Activated naive CD8-positive, alpha-beta T cell treated with anti-CD3 and anti-CD28 coated beads, Interleukin-2, amount 50 U/mL, for 24 hours (primary cell): ENCODE measurements around the gene MARVELD1.
A peak's percentile ranks its signal among the peaks of the same experiment; 100 is the strongest.

Source experiments
- ATAC-seq: fragments of 150-1000 bp; cut with Tn5 transposase; one replicate; pipeline ENCODE4 v1.10.0; 2021
- DNase-seq: peaks from one replicate; pipeline ENCODE4 v3.0.0; 2021
- H3K27ac Mint-ChIP-seq: one replicate; pipeline ENCODE4 v1.8.0; 2021; ENCODE audit warnings: mild to moderate bottlenecking, mixed read lengths
- H3K27me3 Mint-ChIP-seq: one replicate; pipeline ENCODE4 v1.8.0; 2021; ENCODE audit warnings: mixed read lengths
- H3K36me3 Mint-ChIP-seq: one replicate; pipeline ENCODE4 v1.8.0; 2021; ENCODE audit warnings: low read depth, mixed read lengths
- H3K4me1 Mint-ChIP-seq: one replicate; pipeline ENCODE4 v1.8.0; 2021; ENCODE audit warnings: mixed read lengths
- H3K4me3 Mint-ChIP-seq: one replicate; pipeline ENCODE4 v1.8.0; 2021; ENCODE audit warnings: mild to moderate bottlenecking, moderate library complexity, mixed read lengths
- H3K9me3 Mint-ChIP-seq: one replicate; pipeline ENCODE4 v1.8.0; 2021; ENCODE audit warnings: mixed read lengths

Gene MARVELD1

DNA sequence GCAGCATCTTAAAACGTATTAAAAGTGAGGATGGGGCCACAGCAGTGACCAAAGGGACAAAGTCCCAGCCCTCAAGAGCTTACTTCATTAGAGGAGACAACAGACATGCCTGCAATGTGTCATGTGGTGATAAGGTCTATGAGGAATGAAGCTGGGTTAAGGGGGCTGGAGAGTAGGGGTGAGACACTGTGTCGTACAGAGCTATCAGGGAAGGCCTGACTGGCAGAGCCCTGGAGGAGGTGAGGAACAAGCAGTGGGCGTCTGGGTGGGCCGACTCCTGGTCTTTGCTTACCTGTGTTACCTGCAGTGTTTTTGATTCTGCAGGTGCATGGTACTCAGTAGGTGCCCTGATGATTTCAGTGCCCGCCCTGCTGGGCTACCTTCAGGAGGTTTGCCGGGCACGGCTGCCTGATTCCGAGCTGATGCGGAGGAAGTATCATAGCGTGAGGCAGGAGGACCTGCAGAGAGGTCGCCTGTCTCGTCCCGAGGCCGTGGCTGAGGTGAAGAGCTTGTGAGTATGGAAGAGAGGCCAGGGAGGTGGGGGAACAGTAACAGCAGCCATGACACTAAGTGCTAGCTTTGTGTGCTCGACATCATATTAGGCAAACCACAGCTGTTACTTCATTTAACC lies 31.0 kb downstream of the MARVELD1 start:
- DNase-seq (no peak), ATAC-seq (no peak)
- peaks cover 56% of the 10 kb centered on the region for H3K36me3 Mint-ChIP-seq
- H3K9me3 Mint-ChIP-seq, result no peaks in the 10 kb centered on the region
- no peak overlapping the region for H3K4me3 Mint-ChIP-seq
- H3K27me3 Mint-ChIP-seq, result no peaks in the 10 kb centered on the region
- no peak overlapping the region for H3K27ac Mint-ChIP-seq
- peaks cover 27% of the 10 kb centered on the region for H3K4me1 Mint-ChIP-seq

DNA sequence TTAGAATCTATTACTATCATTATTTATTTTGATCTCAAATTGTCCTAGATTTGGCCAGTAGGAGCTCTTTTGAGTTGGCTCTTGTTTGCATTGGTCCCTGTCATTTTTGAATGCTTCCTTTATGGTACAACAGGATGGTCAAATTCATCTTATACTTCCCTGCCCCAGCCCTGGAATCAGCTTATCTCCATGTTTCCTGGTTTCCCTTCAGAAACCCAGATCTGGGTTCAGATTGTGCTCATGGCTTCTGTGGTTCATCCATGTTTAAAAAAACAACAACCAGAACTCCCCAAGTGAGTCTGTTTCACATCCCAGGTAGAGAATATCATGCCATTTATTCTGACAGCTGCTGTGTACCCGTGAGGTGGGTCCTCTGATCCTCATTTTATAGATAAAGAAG lies 34.0 kb downstream of the MARVELD1 start:
- Mint-ChIP-seq H3K27ac (no peak overlapping the region), H3K36me3 (peaks cover 46% of the 10 kb centered on the region), H3K9me3 (no peaks in the 10 kb centered on the region), H3K4me1 (peaks cover 7% of the 10 kb centered on the region), H3K27me3 (no peaks in the 10 kb centered on the region), H3K4me3 (no peak overlapping the region)
- ATAC-seq, result no peak
- no peak for DNase-seq

DNA sequence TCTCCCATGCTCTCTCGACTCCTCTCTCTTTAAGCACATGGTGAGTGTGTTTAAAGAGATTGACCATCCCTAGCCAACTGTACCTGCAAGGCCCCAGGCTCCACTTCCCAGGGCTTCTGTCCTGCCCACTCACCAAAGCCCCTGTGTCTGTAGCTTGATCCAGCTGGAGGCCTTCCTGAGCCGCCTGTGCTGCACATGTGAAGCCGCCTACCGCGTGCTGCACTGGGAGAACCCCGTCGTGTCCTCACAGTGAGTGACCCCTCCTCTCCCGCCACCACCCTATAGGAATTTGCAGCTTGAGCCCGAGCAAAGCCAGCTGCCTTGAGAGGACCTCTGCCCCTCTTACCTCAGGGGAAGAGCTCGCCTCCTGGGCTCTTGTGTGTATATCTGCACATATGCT lies 34.6 kb downstream of the MARVELD1 start:
- ATAC-seq (no peak), DNase-seq (no peak)
- H3K9me3 Mint-ChIP-seq, result no peaks in the 10 kb centered on the region
- H3K27me3 Mint-ChIP-seq, result no peaks in the 10 kb centered on the region
- no peak overlapping the region for H3K4me3 Mint-ChIP-seq
- H3K36me3 Mint-ChIP-seq, result peaks cover 46% of the 10 kb centered on the region
- peaks cover 4% of the 10 kb centered on the region for H3K4me1 Mint-ChIP-seq
- H3K27ac Mint-ChIP-seq, result no peak overlapping the region

DNA sequence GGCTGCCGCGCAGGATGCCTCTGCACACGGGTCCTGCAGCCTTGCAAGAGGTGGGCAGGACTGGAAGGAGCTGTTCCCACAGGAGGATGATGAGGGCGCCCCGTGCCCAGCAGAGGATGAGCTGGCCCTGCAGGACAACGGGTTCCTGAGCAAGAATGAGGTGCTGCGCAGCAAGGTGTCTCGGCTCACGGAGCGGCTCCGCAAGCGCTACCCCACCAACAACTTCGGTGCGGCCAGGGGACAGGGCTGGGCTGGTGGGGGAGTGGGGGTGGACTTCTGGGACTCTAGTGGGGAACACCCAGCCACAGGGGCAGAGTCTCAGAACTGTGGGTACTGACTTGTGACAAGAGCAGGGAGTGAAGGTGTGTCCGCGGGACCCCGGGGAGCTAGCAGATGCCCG lies 39.4 kb downstream of the MARVELD1 start:
- no peaks in the 10 kb centered on the region for H3K9me3 Mint-ChIP-seq
- ATAC-seq, result no peak
- H3K4me1 Mint-ChIP-seq, result no peaks in the 10 kb centered on the region
- H3K27me3 Mint-ChIP-seq, result no peaks in the 10 kb centered on the region
- no peak overlapping the region for H3K27ac Mint-ChIP-seq
- no peak for DNase-seq
- no peak overlapping the region for H3K4me3 Mint-ChIP-seq
- H3K36me3 Mint-ChIP-seq, result peaks cover 39% of the 10 kb centered on the region

DNA sequence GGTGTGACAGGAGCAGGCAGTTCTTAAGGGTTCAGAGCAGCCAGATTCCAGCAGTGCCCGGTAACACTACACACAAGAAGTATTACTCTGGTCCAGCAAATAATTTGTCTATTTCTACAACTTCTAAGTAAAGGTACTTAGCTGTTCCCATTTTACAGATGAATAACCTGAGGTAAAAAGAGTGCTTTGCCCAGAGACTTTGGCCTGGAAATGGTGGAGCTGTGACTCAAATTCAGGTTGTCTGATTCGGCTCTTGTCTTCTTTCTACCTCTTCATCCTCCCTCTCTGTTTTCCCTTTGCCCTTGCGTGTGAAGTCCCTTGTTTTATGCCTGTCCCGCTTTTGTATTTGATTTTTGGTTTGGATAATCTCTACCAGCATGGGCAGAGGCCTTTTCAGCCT lies 41.2 kb downstream of the MARVELD1 start:
- peaks cover 30% of the 10 kb centered on the region for H3K36me3 Mint-ChIP-seq
- no peaks in the 10 kb centered on the region for H3K4me1 Mint-ChIP-seq
- H3K4me3 Mint-ChIP-seq, result no peak overlapping the region
- no peaks in the 10 kb centered on the region for H3K9me3 Mint-ChIP-seq
- H3K27ac Mint-ChIP-seq, result no peak overlapping the region
- DNase-seq, result no peak
- ATAC-seq, result no peak
- no peaks in the 10 kb centered on the region for H3K27me3 Mint-ChIP-seq

DNA sequence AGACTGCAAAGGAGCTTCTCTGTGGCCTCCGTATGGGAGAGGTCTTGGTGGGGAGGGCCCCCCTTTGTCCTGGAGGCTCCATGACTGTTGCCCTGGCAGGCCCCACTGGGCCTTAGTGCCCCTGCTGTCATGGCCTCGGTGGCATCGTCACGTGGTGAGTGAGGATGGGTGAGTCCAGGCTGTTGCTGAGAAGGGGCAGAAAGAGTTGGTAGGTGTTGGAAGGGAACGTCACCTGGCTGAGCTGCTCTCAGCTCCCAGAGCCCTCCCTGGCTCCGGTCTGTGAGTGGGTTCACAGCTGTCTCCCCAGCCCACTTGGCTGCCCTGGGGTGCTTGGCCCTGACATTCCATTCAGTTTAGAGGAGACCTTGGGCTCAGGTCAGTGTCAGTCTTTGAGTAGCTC lies 42.2 kb downstream of the MARVELD1 start:
- peaks cover 30% of the 10 kb centered on the region for H3K36me3 Mint-ChIP-seq
- no peak overlapping the region for H3K4me3 Mint-ChIP-seq

DNA sequence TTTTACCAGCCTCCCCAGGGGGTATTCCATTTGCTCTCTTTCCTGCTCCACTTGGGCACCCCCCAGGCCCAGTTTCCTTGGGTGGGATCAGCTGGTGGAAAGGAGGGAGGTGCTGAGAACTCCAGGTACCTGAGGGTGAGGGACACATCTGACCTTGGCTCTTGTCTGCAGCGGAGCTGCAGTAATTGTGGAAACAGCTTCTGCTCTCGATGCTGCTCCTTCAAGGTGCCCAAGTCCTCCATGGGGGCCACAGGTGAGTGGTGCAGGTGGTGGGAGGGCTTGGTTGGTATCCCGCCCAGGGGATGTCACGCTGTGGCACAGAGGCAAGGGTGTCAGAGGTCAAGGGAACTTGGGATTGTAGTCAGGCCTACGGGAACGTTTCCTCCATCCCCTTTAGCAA lies 43.9 kb downstream of the MARVELD1 start:
- H3K27ac Mint-ChIP-seq, result no peak overlapping the region
- H3K36me3 Mint-ChIP-seq, result peaks cover 27% of the 10 kb centered on the region

More for the DNA sequence above, 42.2 kb downstream of the MARVELD1 start:
- H3K27me3 Mint-ChIP-seq, result no peaks in the 10 kb centered on the region
- no peak overlapping the region for H3K27ac Mint-ChIP-seq
- H3K9me3 Mint-ChIP-seq, result no peaks in the 10 kb centered on the region
- H3K4me1 Mint-ChIP-seq, result no peaks in the 10 kb centered on the region
- ATAC-seq (no peak), DNase-seq (no peak)

DNA sequence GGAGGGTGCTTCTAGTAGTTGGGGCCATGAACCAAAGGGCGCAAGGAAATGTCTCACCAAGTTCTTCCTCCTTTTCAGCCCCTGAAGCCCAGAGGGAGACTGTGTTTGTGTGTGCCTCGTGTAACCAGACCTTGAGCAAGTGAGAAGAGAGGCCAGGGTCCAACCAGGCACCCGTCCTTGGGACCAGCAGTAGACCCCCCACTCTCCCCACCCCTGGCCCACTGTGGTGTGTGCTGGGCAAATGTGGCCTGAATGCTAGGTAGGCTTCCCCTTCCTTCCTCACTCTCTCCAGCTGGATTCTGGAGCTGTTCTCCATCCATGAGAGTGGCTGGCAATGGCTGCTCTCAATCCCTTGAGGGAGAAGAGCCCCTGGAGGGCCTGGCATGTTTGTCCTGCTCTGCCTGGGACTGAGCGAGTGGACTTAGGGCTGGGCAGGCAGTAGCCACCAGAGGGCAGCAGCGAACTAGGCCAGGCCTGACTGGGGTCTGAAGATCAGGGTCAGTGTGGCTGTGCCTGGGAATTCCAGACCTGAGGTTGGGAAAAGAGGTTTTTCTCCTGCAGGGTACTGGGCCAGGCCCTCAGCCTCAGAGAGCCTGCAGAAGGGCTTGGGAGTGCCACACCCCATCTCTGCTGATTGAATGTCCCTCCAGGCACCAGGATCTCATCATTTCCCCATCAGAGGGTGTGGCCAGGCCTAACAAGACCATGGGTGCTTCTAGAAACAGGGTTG lies 45.8 kb downstream of the MARVELD1 start:
- peaks cover 16% of the 10 kb centered on the region for H3K36me3 Mint-ChIP-seq
- DNase-seq, result peak; percentile 61
- ATAC-seq, result peak; percentile 63

More for the DNA sequence above, 43.9 kb downstream of the MARVELD1 start:
- no peak overlapping the region for H3K4me3 Mint-ChIP-seq
- H3K9me3 Mint-ChIP-seq, result no peaks in the 10 kb centered on the region
- no peaks in the 10 kb centered on the region for H3K27me3 Mint-ChIP-seq
- DNase-seq (no peak), ATAC-seq (no peak)
- H3K4me1 Mint-ChIP-seq, result no peaks in the 10 kb centered on the region

DNA sequence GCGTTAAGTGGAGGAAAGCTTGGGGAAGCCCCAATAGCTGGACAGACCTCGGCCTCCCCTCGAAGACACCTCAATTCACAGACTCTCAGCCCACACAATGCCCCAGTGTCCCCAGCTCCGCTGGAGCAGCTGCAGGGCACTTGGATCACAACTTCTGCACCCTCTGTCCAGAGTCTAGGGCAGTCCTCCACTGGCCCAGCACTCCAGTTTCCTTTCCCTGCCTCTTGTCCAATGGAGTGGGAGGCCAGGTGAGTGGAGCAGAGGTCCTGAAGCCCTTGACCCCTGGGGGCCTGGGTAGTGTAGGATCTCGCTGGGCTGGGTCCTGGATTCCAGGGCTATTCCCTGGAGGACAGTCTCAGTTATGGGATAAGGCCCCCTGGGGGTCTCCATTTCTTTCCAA lies 46.4 kb downstream of the MARVELD1 start:
- Mint-ChIP-seq H3K27me3 (no peaks in the 10 kb centered on the region), H3K36me3 (peaks cover 10% of the 10 kb centered on the region), H3K4me1 (peaks cover 2% of the 10 kb centered on the region), H3K27ac (no peak overlapping the region), H3K4me3 (no peak overlapping the region), H3K9me3 (no peaks in the 10 kb centered on the region)
- DNase-seq (no peak), ATAC-seq (no peak)

More for the DNA sequence above, 45.8 kb downstream of the MARVELD1 start:
- Mint-ChIP-seq H3K27me3 (no peaks in the 10 kb centered on the region), H3K4me1 (no peaks in the 10 kb centered on the region), H3K4me3 (no peak overlapping the region), H3K9me3 (no peaks in the 10 kb centered on the region), H3K27ac (no peak overlapping the region)

DNA sequence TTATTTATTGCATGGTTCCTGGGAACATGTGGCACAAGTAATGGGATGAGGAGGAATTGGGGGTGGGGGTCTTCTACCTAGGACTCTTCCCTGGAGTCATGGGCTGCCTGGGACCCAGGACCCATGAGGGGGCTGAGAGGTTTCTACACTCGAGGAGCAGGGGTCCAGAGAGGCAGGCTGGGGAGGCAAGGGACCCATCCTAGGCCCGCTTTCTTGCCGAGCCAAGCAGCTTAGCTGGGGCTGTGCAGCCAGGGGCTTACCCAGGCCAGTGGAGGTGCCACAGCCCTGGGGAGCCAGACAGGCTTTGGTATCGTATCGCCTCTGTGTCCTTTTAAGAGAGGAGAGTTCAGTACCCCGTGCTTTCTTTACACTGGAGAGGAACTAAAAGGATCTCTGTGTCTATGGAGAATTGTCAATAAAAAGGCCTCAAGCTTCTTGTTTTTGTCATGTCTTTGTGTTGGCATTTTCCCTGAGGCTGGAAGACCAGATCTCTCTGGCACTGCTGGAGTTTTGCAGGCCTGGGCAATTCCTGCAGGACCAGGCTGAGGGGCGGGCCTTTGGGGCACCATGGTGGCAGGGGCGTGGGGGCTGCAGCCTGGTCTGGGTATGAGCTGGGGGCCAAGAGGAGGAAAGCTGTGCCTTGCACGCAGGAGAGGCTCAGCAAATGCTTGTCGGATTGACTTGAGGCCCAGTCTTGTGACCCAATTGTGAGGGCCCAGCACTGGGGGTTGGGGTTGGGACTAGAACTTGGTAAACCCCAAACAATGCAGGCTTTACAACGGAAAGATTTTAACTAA lies 47.1 kb downstream of the MARVELD1 start:
- Mint-ChIP-seq H3K4me1 (peaks cover 2% of the 10 kb centered on the region), H3K36me3 (peaks cover 6% of the 10 kb centered on the region), H3K9me3 (no peaks in the 10 kb centered on the region), H3K4me3 (no peak overlapping the region), H3K27ac (no peak overlapping the region), H3K27me3 (no peaks in the 10 kb centered on the region)
- ATAC-seq (no peak), DNase-seq (no peak)

DNA sequence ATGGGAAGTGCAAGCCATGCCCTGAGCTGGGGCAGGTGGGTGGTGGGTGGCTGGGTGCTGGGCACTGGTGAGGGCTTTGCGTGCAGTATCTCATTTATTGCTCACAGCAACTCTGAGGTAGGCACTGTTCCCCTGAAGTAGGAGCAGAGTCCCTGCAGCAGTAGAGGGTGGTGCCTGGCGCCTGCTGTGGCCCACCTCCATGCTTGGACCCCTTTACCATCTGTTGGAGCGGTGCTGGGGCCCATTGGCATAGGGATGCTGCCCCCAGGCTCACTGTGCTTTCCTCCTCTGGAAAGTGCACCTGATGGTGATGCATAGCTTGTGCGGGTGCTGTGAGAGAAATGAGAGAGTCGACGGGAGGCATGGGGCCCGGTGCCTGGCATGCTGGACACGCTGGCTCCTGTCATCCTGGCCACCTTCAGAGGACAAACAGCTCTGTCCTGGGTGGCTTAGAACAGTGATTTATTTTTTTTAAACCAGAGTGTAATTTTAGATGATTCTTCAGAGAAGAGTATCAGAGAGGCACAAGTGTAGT lies 47.9 kb downstream of the MARVELD1 start:
- no peaks in the 10 kb centered on the region for H3K9me3 Mint-ChIP-seq
- H3K36me3 Mint-ChIP-seq, result peaks cover 6% of the 10 kb centered on the region
- DNase-seq (no peak), ATAC-seq (no peak)
- H3K4me1 Mint-ChIP-seq, result peaks cover 2% of the 10 kb centered on the region
- H3K27me3 Mint-ChIP-seq, result no peaks in the 10 kb centered on the region
- no peak overlapping the region for H3K27ac Mint-ChIP-seq
- no peak overlapping the region for H3K4me3 Mint-ChIP-seq

DNA sequence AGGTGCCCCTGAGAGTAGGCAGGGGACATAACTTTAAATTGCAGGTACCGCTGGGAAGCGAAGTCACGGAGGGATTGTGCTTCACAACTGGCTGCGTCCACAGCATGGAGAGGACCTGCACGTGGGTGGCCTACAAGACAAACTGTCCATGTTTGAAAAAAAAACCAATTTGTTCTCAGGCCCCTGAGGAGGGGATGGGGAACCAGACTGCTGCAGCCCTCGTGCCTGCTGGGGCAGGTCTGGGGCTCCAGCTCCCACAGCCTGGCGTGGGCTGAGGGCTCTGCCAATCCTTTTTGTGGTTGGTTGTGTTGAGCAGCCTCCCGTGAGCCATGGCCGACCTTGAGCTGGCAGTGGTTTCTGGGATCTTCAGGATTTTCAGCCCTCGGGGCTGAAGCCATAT lies 48.5 kb downstream of the MARVELD1 start:
- Mint-ChIP-seq H3K9me3 (no peaks in the 10 kb centered on the region), H3K4me1 (peaks cover 2% of the 10 kb centered on the region), H3K27ac (no peak overlapping the region), H3K27me3 (no peaks in the 10 kb centered on the region), H3K36me3 (peaks cover 6% of the 10 kb centered on the region), H3K4me3 (no peak overlapping the region)
- no peak for ATAC-seq
- DNase-seq, result no peak

DNA sequence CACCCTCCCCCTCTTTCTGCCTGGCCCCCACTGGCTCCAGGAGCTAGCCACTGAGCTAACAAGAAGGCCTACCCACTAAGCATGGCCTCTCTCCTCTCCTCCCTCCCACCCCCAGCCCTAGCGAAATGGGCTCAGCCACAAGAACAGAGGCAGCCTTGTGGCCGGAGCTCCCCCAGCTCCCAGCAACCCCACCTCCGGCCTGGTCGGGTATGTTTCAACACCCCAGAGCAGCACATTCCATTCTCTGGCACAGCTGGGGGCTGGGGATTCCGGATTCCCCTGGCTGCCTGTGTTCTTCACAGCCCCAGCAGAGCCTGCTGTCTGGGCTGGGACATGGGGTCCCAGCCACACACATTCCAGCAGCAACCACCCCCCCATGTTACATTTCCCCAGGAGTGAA lies 49.3 kb downstream of the MARVELD1 start:
- Mint-ChIP-seq H3K4me3 (no peak overlapping the region), H3K27me3 (no peaks in the 10 kb centered on the region), H3K36me3 (peaks cover 6% of the 10 kb centered on the region), H3K4me1 (peaks cover 2% of the 10 kb centered on the region), H3K9me3 (no peaks in the 10 kb centered on the region), H3K27ac (no peak overlapping the region)
- ATAC-seq (no peak), DNase-seq (no peak)

DNA sequence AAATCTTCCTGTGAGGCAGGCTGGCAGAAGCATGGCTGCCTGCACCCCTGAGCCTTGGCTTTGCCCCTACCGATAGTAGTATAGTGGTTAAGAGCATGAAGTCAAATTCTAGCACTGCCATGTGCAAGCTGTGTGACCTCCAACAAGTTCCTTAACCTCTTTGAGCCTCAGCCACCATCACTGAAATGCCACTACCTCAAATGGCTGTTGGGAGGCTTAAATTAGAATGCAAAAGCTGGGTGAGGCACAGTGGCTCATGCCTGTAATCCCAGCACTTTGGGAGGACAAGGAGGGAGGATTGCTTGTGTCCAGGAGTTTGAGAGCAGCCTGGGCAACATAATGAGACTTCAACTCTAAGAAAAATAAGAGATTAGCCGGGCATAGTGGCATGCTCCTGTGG lies 49.9 kb downstream of the MARVELD1 start:
- no peaks in the 10 kb centered on the region for H3K27me3 Mint-ChIP-seq
- peaks cover 6% of the 10 kb centered on the region for H3K36me3 Mint-ChIP-seq
- no peaks in the 10 kb centered on the region for H3K9me3 Mint-ChIP-seq
- no peak overlapping the region for H3K27ac Mint-ChIP-seq
- ATAC-seq (no peak), DNase-seq (no peak)
- peaks cover 2% of the 10 kb centered on the region for H3K4me1 Mint-ChIP-seq
- no peak overlapping the region for H3K4me3 Mint-ChIP-seq

DNA sequence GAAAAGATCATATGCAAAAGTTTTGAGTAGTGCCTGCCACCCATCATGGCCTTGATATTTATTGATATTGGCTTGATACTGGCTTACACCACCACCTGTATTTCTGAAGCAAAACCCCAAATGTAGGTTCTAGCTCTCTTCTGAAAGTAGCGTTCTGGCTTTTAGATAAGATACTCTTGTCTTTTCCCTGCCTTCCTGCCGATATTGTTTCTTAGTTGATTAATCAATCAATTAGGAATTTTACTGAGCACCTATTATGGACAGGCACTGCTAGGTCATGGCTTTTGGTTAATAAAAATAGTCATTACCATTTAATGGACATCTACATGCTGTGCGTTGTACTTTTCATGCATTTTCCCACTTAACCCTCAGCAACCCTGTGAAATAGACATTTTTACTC lies 50.4 kb downstream of the MARVELD1 start:
- H3K4me1 Mint-ChIP-seq, result peaks cover 2% of the 10 kb centered on the region
- no peak for ATAC-seq
- no peak for DNase-seq
- no peak overlapping the region for H3K27ac Mint-ChIP-seq
- H3K9me3 Mint-ChIP-seq, result no peaks in the 10 kb centered on the region
- H3K27me3 Mint-ChIP-seq, result no peaks in the 10 kb centered on the region
- no peak overlapping the region for H3K4me3 Mint-ChIP-seq
- peaks cover 6% of the 10 kb centered on the region for H3K36me3 Mint-ChIP-seq
